GM18873 (cell line): ENCODE measurements around the gene TMPRSS9.

Source experiments
- ATAC-seq: cut with Tn5 transposase; IDR thresholded peaks from one replicate; pipeline ENCODE4 v1.9.1; 2021; ENCODE audit warnings: mild to moderate bottlenecking, moderate library complexity, moderate number of reproducible peaks; ENCODE audit not compliant: unreplicated experiment, low FRiP score

TMPRSS9 gene

DNA sequence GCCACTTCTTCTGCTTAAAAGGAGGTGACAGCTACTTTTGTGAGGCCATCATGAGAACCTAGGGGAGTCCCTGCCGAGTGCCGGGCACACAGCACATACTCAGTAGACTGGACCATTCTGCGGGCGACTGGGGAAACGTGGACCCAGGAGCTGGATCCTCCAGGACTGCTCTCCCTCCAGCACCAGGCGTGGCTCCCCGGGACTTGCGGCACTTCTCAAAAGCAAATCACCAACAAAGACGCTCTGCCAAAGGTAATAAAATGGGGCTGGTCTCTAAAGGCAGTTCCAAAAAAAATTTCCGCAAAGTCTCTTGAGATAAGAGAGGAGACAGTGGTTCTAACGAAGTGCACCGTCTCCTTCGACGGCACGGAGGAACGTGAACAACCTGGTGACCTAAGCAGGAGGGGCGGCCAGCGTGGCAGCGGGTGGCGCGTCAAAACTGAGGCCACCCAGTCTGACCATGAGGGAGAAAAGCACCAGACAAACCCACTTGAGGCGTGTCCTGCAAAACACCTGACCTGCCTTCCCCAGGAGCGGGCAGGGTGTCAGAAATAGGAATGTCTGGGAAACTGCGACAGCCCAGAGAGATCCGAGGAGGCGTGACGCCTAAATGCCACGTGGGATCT is 1.4 kb upstream of the TMPRSS9 start:
- ATAC-seq, result no peak

DNA sequence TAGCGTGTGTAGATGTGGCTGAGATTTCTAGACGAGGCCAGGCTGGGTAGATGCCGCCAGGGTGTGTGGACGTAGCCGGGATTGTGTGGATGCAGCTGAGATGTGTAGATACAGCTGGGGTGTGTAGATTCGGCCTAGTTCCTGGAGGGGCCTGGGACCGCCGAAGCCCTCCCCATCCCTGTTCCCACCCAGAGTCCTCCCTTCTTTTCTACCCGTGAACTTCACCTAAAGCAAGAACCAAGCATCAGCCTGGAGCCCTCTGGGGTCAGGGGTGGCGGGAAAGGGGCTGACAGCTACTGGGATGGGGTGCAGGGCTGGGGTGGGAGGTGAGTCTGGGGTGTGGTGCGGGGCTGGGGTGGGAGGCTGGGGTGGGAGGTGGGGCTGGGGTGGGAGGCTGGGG is 768 bp downstream of the TMPRSS9 start:
- no peak for ATAC-seq

DNA sequence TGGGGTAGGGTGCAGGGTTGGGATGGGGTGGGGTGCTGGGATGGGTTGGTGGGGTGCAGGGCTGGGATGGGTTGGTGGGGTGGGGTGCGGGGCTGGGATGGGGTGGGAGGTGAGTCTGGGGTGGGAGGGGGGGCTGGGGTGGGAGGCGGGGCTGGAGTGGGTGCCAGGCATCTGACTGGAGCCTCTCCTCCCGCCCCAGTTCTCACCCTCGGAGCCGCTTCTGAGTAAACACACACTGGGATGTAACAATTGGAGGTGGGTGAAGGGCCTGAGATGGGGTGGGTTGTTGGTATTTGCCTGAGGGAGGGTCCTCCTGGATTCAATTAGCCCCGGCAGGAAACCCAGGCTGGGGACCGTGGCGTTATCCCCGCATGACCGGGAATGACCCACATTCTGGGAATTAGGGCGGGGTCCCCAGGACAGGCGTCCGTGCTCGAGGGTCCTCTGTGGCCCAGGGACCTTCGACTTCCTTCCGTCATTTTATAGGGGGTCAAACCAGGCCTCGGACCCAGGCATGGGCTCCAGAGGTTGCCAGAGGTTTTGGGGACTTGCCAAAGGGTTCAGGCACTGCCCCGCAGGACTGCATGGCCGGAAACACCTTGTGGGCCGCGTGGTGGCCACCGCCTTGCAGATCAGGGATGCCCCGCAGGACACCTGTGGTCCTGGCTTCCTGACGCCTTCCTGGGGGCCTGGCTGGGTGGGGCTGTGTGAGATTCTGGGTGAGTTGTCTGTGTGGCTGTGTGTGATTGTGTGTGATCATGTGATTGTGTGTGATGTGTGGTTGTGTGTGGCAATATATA is 1.4 kb downstream of the TMPRSS9 start:
- no peak for ATAC-seq

DNA sequence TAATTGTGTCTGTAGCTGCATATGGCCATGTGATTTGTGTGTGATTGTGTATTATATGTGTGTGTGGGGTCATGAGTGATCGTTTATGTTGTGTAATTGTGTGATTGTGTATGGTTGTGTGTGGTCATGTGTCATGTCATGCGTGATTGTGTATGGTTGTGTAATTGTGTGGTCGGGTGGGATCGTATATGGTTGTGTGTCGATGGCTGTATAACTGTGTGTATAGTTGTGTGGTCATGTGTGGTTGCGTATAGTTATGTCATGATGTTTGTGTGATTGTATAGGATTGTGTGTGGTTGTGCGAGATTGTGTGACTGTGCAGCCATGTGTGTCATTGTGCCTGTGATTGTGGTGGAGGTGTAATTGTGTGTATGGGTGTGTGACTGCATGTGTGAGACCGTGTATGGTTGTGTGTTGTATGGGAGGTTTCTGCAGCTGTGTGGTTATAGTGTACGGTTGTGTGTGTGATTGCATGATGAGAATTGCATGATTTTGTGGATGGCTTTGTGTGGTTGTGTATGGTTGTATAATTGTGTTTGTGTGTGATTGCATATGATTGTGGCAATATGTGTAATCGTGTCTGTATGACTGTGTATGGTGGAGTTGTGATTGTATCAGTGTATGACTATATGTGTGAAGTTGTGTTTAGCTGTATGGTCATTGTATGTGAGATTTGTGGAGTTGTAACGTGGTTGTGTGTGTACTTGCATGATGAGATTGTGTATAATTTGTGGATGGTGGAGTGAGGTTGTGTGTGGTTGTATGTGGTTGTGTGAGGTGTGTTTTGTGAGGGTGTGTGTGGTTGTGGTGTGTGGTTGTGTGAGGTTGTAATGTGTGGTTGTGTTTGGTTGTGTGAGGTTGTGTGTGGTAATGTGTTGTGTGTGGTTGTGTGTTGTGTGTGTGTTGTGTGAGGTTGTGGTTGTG is 2.2 kb downstream of the TMPRSS9 start:
- ATAC-seq, result no peak

DNA sequence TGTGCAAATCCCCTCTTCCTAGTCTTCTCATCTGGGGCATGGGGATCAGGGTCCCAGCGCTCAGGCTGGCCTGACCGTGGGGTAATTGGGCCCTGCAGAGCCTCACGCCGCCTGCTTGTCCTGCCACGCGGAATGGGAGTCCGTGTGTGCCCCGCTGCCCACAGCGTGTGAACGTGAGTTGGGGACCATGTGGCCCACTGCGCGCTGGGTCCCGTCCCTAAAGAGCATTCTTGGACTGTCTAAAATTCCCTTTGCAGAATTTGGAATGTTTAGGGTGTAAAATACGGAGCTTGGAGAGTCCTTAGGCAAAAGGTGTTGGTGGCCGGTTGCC is 2.9 kb downstream of the TMPRSS9 start:
- no peak for ATAC-seq

DNA sequence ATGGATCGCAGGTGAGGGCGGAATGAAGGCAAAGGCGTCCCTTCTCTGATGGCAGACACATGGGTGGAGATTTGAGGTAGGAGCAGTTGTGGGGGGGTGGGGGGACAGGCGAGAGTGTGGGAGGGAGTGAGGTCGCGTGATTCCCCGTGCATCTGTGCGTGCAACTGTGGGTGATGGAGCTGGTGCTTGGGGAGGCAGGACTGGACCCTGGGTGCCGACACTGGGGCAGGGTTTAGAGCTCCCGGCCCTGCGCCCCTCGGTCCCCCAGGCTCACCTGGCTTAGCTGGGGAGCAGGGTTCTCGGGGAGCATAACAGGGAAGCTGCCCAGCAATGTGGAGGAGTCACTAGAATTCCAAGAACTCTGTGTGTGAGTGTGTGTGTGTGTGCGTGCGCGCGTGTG is 3.4 kb downstream of the TMPRSS9 start:
- no peak for ATAC-seq

DNA sequence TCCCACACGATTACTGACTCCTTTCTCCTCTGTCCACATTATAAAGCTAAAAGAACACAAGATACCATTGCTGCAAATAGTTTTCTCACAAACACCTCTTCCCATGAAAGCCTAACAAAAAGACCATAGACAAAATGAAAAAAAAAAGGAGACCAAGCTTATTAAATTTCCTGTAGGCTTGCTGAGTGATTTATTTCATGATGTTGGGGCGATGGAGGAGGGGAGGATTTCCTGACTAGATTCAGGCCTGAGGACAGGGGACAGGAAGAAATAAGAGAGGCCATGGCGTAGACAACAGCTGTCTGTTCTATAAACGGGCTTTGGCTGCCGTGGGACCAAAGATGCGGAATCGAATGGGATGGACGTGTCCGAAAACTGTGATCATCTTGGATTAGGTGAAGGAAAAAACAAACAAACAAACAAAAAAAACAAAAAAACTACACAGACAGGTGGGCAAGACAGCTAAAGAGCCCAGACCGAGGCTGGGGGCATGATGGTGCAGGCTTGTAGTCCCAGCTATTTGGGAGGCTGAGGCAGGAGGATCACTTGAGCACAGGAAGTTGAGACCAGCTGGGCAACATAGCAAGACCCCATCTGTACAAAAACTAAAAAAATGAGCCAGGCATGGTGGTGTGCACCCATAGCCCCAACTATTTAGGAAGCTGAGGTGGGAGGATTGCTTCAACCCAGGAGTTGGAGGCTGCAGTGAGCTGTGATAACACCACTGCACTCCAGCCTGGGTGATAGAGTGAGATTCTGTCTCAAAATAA is 5.3 kb downstream of the TMPRSS9 start:
- ATAC-seq, result no peak

DNA sequence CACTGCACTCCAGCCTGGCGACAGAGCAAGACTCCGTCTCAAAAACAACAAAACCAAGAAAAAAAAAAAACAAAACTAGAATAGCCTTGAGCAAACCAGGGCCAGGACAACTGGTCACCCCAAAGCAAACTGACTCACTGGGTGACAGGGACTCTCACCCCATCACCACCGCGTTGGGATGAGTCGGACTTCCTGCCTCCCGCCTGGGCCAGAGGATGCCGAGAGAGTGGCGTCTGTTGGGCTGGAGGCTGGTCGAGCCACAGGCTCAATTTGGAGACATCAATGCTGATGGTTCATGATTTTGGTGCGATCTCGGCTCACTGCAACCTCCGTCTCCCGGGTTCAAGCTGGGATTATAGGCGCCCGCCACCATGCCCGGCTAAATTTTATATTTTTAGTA is 11.6 kb downstream of the TMPRSS9 start:
- no peak for ATAC-seq

DNA sequence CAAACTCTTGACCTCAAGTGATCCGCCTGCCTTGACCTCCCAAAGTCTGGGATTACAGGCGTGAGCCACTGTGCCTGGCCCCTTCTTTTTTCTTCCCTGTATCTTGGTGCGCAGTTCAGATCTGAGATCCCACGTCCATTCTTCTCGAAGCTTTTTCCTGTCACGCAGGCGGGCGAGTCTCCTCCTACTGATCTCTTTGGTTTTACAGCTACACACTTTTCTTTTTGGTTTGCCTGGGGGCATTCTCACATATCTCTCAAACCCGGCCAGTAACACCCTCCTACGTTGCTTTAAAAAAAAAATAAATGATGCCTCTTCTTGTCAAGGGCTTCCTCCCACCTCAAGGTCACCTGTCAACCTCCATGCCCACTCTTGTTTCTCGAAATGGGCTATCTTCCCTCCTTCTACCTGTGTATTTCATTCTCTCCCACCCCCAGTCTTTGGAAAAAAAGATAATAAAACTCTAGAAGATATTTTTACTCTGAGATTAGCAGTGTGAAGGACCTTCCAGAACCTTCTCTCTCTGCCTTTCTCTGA is 12.1 kb downstream of the TMPRSS9 start:
- no peak for ATAC-seq

DNA sequence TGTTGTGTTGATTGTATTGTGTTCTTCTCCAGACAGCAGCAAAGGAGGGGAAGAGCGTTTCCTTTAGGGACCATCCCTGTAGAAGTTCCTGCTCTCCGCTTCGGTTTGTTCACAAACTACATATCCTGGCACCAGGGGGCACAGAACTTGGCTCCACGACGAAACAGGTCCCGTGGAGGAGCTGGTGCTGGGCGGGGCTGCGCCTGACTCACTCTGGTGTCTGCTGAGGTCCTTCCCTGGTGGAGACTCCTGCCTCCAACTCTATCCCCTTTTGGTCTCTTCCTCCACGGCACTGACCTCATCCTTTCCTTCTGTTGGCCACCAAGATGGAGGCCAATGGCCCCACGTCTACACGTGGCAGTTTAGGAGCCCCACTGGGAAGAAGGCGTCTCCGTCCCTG is 14.7 kb downstream of the TMPRSS9 start:
- no peak for ATAC-seq

DNA sequence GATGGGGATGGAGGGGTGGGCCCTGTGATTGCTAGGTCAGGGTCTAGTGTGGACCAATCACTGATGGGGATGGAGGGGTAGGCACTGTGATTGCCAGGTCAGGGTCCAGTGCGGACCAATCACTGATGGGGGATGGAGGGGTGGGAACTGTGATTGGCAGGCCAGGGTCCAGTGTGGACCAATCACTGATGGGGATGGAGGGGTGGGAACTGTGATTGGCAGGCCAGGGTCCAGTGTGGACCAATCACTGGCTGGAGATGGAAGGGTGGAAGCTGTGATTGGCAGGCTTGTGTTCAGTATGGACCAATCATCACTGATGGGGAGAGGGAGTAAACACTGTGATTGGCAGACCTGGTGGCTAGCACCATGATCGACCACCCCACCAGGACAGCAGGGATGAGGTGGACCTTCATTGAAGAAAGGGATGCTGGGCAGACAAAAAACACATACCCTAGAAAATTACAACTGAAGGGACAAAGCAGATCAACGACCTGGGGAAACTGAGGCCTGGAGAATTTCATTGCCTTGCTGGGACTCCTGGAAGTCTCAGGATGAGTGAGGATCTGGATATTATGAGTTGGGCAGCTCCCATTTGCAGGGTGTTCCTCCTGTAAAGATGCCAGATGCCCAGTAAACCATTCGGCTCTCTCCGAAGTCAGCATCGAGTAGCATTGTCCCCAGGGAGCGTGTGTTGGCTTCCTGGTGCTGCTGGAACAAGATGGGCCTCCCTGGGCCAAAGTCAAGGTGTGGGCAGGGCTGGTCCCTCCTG is 15.5 kb downstream of the TMPRSS9 start:
- no peak for ATAC-seq

DNA sequence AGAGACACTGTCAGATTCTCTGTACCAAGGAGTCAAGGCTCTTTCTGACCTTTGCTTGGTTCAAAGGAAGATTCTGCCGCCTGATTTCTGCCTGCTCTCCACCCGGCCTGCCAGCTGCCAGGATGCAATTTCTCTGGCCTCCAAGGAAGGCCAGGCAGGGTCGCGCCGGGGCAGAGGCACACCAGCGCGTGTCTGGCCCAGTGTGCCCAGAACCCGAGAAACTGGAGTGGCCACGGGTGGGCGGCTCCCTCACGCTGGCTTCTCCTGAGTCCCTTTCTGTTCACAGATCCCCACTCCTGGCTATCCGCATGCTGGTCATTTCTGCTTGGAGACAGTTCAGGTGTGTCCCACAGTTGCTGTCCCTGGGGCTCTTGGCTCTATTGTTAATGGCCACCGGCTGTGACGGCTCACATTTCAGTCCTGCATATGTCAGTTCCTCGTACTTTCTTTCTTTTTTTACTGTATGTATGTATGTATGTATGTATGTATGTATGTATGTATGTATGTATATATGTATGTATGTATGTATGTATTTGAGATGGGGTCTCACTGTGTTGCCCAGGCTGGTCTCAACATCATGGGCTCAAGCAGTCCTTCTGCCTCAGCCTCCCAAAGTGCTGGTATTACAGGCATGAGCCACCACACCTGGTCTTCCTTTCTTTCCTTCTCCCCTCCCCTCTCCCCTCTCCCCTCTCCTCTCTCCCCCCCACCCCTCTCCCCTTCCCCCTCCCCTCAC is 16.9 kb downstream of the TMPRSS9 start:
- ATAC-seq, result no peak

DNA sequence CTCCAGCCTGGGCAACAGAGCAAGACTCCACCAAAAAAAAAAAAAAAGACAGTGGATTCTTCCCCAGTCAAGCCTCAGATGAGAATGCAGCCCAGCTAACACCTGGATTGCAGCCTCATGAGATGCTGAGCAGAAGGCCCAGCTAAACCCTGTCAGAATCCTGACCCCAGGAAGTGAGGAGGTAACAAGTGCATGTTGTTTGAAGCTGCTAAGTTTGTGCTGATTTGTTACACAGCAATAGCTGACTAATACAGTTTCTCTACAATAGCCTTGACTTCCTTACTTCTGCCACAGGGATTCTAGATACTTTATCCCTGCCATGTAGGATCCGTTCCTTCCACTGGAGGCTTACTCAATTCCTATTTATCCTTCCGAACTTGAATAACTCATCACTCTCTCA is 20.5 kb downstream of the TMPRSS9 start:
- no peak for ATAC-seq

DNA sequence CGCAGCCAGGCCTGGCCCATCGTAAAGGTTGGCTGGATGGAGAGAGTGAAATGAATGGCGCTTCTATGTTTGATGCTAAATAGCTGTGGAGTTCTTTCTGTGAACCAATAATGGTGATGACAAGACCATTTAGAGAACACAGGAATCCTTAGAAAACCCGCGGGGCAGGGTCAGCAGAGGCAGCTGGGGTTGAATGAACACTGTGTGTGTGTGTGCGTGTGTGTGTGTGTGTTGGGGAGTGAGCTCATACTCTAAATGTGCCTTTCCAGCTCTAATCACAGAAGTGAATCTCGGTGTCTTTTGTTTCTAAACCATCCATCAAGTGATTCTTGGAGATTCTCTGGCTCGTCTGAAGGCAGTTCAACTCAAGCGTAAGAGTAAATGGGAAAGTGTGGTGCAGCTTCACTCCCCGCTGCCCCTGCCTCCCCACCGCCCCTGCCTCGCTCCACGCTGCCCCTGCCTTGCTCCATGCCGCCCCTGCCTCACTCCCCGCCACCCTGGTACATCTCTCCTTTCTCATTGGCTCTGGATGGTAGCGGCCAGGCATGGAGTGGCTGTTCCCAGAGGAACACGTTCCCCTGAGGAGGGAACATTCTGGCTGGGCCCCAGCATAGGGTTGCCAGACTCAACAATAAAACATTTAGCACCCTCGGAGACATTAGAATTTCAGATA is 21.2 kb downstream of the TMPRSS9 start:
- ATAC-seq, result no peak

DNA sequence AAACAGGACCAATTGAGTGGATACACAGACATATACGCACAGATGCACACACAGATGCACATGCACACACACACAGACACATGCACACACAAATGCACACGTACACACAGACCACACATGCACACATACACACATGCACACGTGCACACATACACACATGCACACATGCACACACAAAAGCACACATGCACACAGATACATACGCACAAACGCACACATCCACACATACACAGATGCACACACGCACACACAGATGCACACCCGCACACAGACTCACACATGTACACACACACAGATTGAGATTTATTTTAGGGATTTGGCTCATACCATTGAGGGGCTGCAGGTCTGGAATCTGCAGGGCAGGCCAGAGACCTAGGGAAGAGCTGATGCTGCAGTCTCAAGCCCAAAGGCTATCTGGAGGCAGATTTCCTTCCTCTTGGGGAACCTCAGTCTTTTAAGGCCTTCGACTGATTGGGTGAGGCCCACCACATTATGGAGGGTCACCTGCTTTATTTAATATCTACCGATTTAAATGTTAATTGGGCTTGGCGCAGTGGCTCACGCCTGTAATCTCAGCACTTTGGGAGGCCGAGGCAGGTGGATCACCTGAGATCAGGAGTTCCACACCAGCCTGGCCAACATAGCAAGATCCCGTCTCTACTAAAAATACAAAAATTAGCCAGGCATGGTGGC is 22.6 kb downstream of the TMPRSS9 start:
- ATAC-seq, result no peak

DNA sequence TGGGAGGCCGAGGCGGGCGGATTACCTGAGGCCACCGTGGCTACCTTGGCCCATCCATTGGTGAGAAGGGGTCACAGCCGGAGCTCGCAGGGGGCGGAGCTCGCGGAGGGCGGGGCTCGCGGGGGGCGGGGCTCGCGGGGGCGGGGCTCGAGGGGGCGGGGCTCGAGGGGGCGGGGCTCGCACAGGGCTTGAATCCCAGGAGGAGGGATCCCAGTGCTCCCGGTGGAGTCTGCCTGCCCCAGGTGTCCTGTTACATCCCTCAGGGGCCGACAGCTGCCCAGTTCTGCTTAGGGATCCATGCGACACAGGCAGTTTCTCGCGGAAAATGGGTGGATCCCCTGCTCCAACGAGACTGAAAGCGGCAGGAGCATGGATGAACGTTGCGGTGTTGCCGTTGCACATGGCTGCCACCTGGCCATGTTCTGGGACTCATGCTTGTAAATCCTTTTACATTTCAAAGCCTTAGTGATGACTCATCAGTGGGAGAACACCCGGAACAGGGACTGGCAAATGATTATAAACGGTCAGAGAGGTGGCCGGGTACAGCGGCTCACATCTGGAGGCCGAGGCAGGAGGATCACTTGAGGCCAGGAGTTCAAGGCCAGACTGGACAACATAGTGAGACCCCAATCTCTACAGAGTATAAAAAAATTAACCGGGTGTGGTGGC is 25.1 kb downstream of the TMPRSS9 start:
- ATAC-seq, result no peak
